Left renal pelvis (tissue), 4 donors: ENCODE data around the gene SPEM1. TPM values are rescaled to one million over a fixed set of nuclear protein-coding genes. Genes with fewer than 3 reads are reported as not detected.
A peak's percentile ranks its signal among the peaks of the same experiment; 100 is the strongest.

Source experiments
- DNase-seq, 4 donors: peaks; one replicate each; pipeline ENCODE4 v3.0.0-alpha.2; 2013; ENCODE audit warnings: low read depth in 4 of 4, low spot score in 3 of 4
- polyA plus RNA-seq, 4 donors: library from polyadenylated mRNA; unstranded; fragments of 120-200 nt; gene quantifications; one replicate each; pipeline ENCODE4 v1.2.1, GENCODE V29; 2013; ENCODE audit not compliant: insufficient read length in 4 of 4

Gene SPEM1
- polyA plus RNA-seq, 4 donors = not detected

GRCh38 chr17:7398612-7399011 is 21.5 kb upstream of the SPEM1 start:
- DNase-seq = no peak

GRCh38 chr17:7403043-7403726 is 16.9 kb upstream of the SPEM1 start:
- DNase-seq = no peak

- DNase-seq = no peak
Observed at GRCh38 chr17:7403727-7403976, 16.5 kb upstream of the SPEM1 start.

- peak; percentile 96 to 99 (median 98) for DNase-seq
Observed at GRCh38 chr17:7403977-7404736, 16.0 kb upstream of the SPEM1 start, which contains the start of gene TMEM256. TMEM256 (minus strand) TSS chr17:7404097; CDS start chr17:7404084, 13 bp downstream.

- peak in 1 of 4 donors; percentile 36 for DNase-seq
Observed at GRCh38 chr17:7404737-7405349, 15.3 kb upstream of the SPEM1 start.

- no peak for DNase-seq
Observed at GRCh38 chr17:7405350-7406234, 14.5 kb upstream of the SPEM1 start.

- no peak for DNase-seq
Observed at GRCh38 chr17:7406235-7406825, 13.8 kb upstream of the SPEM1 start.

GRCh38 chr17:7407082-7407481 is 13.0 kb upstream of the SPEM1 start:
- no peak for DNase-seq

- no peak for DNase-seq
Observed at GRCh38 chr17:7407485-7408251, 12.5 kb upstream of the SPEM1 start, which contains the start of gene NLGN2. NLGN2 (plus strand) TSS chr17:7407845; CDS start chr17:7408256, 411 bp downstream.

- no peak for DNase-seq
Observed at GRCh38 chr17:7408252-7408727, 11.8 kb upstream of the SPEM1 start.

GRCh38 chr17:7408863-7409262 is 11.3 kb upstream of the SPEM1 start:
- no peak for DNase-seq

- no peak for DNase-seq
Observed at GRCh38 chr17:7409716-7410115, 10.4 kb upstream of the SPEM1 start.

- no peak for DNase-seq
Observed at GRCh38 chr17:7410634-7411426, 9.3 kb upstream of the SPEM1 start.

GRCh38 chr17:7411427-7411750 is 8.7 kb upstream of the SPEM1 start:
- DNase-seq = no peak

GRCh38 chr17:7413346-7413985 is 6.7 kb upstream of the SPEM1 start:
- no peak for DNase-seq

GRCh38 chr17:7414837-7415236 is 5.3 kb upstream of the SPEM1 start:
- no peak for DNase-seq

- no peak for DNase-seq
Observed at GRCh38 chr17:7415784-7416183, 4.3 kb upstream of the SPEM1 start.

GRCh38 chr17:7416323-7416722 is 3.8 kb upstream of the SPEM1 start:
- no peak for DNase-seq
